AG04450 (cell line): Measurements from ENCODE around the gene CDCP2. TPM values are rescaled to one million over a fixed set of nuclear protein-coding genes. Genes with fewer than 3 reads are reported as not detected.

Experiments used
- CTCF ChIA-PET: fragments of 300-600, 350-600 bp; formaldehyde crosslinking; extraction: SDS; loops from one replicate; lab custom pipeline; 2022; ENCODE audit warnings: antibody characterized with exemption, inconsistent platforms; lab: Charles Lee
- POLR2A ChIA-PET: fragments of 350-600 bp; formaldehyde crosslinking; extraction: SDS; loops from one replicate; lab custom pipeline; 2021; ENCODE audit warnings: antibody characterized with exemption, inconsistent platforms; lab: Yijun Ruan, JAX
- DNase-seq: peaks from one replicate; pipeline ENCODE4 v3.0.0-alpha.2; 2011; ENCODE audit warnings: low read depth, low spot score
- H3K27ac ChIP-seq: one replicate; pipeline ENCODE4 v1.5.1; 2012; ENCODE audit warnings: low read depth, low read length, control low read depth
- H3K27me3 ChIP-seq: one replicate; pipeline ENCODE4 v1.6.0; 2012; ENCODE audit warnings: low read length; ENCODE audit not compliant: control insufficient read depth, insufficient read depth
- H3K4me3 ChIP-seq: 2 replicates; pipeline ENCODE4 v1.5.1; 2011; ENCODE audit warnings: mild to moderate bottlenecking, low read depth, low read length, control low read depth
- H3K9me3 ChIP-seq: 2 replicates; pipeline ENCODE4 v1.5.1; 2012; ENCODE audit warnings: low read length; ENCODE audit not compliant: control insufficient read depth, insufficient read depth
- CTCF ChIP-seq: IDR thresholded peaks from 2 replicates; pipeline ENCODE4 v1.5.1; 2011; ENCODE audit warnings: low read depth, low read length, control low read depth, inconsistent platforms
- polyA plus RNA-seq: library from polyadenylated mRNA; depleted of rRNA; stranded (reverse); fragments of >200 nt; gene quantifications from 2 replicates; pipeline ENCODE4 v1.2.3, GENCODE V29; 2011

Gene CDCP2
- polyA plus RNA-seq, 1 experiment, result not detected

- Histone ChIP-seq H3K27ac (no peak overlapping the region), H3K9me3 (no peaks in the 10 kb centered on the region), H3K27me3 (no peaks in the 10 kb centered on the region), H3K4me3 (no peak overlapping the region)
- ChIA-PET CTCF (interaction anchor here (2.2 kb wide), 1 partner anchor 10 kb away, joined by 10 read pairs; no protein-coding TSS in a partner anchor), POLR2A (no interaction called here)
- no peak for TF ChIP-seq CTCF
- no peak for DNase-seq
These were observed 41.2 kb downstream of the CDCP2 start for GRCh38 chr1:54111624-54112023.

DNA sequence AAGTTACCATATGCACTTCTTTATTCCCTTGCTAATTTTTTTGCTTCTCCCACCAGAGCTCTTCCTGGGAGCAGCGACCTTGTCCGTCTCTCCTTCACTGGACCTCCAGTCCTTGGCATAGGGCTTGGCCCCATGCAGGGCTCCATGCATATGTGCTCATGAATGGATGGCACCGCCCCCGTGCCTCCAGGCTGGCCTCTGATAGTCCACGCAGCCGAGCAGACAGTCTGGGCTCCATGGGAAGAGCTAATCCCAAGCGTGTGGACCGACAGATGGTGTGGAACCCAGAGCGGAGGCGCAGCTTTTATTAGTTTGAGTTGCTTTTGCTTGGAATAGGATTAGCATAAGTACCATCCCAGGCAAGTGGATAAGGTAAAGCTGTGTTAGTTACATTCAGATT, 41.8 kb downstream of the CDCP2 start:
- no peak overlapping the region for H3K27ac ChIP-seq
- ChIA-PET CTCF (no interaction called here), POLR2A (no interaction called here)
- H3K4me3 ChIP-seq, result no peak overlapping the region
- DNase-seq, result no peak
- H3K27me3 ChIP-seq, result no peaks in the 10 kb centered on the region
- H3K9me3 ChIP-seq, result no peaks in the 10 kb centered on the region
- no peak for TF ChIP-seq CTCF

DNA sequence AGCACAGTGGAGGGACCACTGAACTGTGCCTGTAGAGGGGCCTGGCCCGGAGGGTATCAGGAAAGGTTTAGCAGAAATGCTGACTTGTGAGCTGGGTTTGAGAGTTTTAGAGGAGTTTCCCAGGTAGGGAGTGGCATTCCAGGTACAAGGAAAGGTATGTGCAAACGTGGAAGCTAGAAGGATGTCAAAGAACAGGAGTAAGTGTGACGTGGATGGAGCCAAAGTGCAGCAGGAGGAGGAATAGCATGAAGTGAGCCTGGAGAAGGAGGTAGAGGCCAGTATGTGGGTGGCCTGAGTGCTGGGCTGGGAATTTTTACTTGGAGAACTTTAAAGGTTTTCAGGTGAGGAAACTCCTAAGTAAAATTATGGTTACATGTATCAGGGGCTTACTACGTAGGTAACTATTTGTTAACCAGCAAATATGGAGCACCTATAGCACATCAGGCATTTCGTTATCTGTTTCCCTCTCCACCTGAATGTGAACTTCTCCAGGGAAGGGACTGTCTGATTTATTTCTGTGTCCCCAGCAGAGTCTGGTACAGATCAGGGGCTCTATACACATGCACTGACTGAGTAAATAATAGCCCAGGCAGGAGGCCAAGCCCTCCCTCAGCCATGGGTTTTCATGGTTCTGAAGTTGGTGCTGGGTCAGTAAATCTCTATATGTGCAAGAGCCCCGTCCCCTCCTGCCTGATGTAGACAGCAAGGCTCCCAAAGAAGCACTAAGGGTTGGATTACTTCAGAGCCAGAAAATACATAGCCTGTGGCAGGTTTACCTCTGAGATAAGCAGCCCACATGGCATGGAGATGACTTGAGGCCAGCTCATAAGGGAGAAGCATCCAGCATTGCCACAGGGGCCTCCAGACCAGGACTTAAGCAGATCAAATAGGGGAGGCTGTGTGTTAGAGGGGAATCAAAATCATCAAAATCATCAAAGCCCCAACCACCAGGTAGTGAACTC, 43.4 kb downstream of the CDCP2 start:
- Histone ChIP-seq H3K9me3 (no peaks in the 10 kb centered on the region), H3K4me3 (no peak overlapping the region), H3K27ac (no peak overlapping the region), H3K27me3 (no peaks in the 10 kb centered on the region)
- CTCF ChIA-PET, result interaction anchor here (0.6 kb wide), 1 partner anchor 12 kb away, joined by 4 read pairs; no protein-coding TSS in a partner anchor
- TF ChIP-seq CTCF, result no peak
- no peak for DNase-seq
- POLR2A ChIA-PET, result no interaction called here

- Histone ChIP-seq H3K27ac (no peak overlapping the region), H3K9me3 (no peaks in the 10 kb centered on the region), H3K4me3 (no peak overlapping the region), H3K27me3 (no peaks in the 10 kb centered on the region)
- no peak for TF ChIP-seq CTCF
- CTCF ChIA-PET, result interaction anchor here (0.6 to 1.0 kb wide), 2 partner anchors 13 to 256 kb away, joined by 3 to 7 read pairs; no protein-coding TSS in a partner anchor
- no peak for DNase-seq
- POLR2A ChIA-PET, result interaction anchor here (0.6 kb wide), 1 partner anchor 164 kb away, joined by 3 read pairs; no protein-coding TSS in a partner anchor
These were observed 44.6 kb downstream of the CDCP2 start for GRCh38 chr1:54108156-54108555.

- CTCF ChIA-PET, result interaction anchor here (0.7 kb wide), 1 partner anchor 382 kb away, joined by 7 read pairs; no protein-coding TSS in a partner anchor
- no peak overlapping the region for H3K27ac ChIP-seq
- POLR2A ChIA-PET, result no interaction called here
- DNase-seq, result no peak
- H3K27me3 ChIP-seq, result no peaks in the 10 kb centered on the region
- no peak overlapping the region for H3K4me3 ChIP-seq
- H3K9me3 ChIP-seq, result no peaks in the 10 kb centered on the region
- peak; percentile 60 for TF ChIP-seq CTCF
These were observed 45.7 kb downstream of the CDCP2 start for GRCh38 chr1:54107131-54107530.
